GM19238 (cell line): ENCODE results near the gene TUBB.
"Not testable (repeated sequence)": the region's sequence is repeated elsewhere in the genome, so short reads cannot be mapped to it uniquely, and the experiment has no call there.

Experiments
- DNase-seq: peaks from one replicate; pipeline ENCODE4 v3.0.0; 2011; ENCODE audit warnings: low spot score; ENCODE audit not compliant: insufficient read length

The TUBB gene

GRCh38 chr6:30759575-30760239 lies 39.6 kb downstream of the TUBB start:
- no peak for DNase-seq

GRCh38 chr6:30760549-30760948 lies 40.4 kb downstream of the TUBB start:
- no peak for DNase-seq

- no peak for DNase-seq
Observed at GRCh38 chr6:30761791-30762429, 41.8 kb downstream of the TUBB start.

DNA sequence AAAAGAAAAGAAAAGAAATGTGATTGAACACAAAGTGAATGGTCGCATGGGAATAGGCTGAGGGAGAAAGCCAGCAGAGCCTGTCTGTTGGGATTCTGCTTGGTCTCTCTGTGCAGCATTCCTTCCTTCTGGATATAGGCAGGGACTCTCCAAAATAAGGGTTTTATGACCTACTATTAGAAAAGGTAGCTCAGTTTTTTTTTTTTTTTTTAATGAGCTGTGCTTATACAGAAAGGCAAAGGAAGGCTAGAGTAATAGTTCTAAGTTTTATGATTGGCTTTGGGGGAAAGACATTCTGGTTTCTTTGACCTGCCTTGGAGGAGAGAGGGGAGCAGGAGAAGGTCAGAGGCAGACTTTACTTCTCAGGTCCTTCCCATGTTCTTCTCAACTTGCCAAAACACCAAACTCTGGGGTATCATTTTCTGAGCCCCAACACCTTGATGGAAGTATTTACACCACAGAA lies 43.0 kb downstream of the TUBB start:
- DNase-seq = no peak

GRCh38 chr6:30763618-30764489 lies 43.7 kb downstream of the TUBB start:
- peak; percentile 54 for DNase-seq

- DNase-seq = not testable (repeated sequence)
Observed at GRCh38 chr6:30764490-30765043, 44.4 kb downstream of the TUBB start.

DNA sequence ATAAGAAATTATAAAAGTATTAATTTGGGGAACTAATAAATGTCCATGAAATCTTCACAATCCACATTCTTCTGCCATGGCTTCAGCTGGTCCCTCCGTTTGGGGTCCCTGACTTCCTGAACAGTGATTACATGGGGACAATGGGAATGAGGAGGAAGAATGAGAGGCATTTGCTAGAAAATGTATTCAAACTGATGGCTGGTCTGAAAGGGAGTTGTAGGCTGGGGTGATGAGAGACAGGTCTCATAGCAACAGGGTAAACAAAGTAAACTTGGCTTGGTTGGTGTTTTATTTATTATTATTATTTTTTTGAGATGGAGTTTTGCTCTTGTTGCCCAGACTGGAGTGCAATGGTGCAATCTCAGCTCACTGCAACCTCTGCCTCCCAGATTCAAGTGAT lies 45.3 kb downstream of the TUBB start:
- DNase-seq = not testable (repeated sequence)

DNA sequence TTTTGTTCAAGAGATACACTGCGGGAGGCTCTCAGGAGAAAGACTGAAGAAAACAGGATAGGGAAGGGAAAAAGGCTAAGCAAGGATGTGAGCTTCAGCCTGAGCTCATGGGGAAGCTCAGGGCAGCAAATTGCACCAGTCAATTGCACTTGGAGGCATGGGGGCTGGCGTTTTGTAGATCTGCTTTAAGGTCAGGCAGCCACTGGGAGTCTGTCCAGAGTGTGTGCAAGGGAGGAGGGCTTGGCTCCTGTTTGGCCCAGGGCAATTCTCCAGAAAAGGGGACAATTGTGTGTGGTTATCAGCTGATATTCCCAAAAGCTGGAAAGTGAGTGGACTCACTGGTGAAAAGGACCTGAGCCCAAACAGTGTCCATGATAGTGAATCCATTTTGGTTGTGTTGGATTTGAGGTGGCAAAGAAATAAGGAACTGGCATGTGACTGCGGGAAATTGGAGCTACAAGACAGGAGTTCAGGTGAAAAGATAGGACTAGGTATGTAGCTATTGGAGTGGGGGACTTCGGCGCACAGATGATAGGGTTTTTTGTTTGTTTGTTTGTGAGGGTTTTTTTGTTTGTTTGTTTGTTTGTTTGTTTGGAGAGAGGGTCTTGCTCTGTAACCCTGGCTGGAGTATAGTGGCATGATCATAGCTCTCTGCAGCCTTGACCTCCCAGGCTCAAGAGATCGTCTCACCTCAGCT lies 46.5 kb downstream of the TUBB start:
- no peak for DNase-seq

DNA sequence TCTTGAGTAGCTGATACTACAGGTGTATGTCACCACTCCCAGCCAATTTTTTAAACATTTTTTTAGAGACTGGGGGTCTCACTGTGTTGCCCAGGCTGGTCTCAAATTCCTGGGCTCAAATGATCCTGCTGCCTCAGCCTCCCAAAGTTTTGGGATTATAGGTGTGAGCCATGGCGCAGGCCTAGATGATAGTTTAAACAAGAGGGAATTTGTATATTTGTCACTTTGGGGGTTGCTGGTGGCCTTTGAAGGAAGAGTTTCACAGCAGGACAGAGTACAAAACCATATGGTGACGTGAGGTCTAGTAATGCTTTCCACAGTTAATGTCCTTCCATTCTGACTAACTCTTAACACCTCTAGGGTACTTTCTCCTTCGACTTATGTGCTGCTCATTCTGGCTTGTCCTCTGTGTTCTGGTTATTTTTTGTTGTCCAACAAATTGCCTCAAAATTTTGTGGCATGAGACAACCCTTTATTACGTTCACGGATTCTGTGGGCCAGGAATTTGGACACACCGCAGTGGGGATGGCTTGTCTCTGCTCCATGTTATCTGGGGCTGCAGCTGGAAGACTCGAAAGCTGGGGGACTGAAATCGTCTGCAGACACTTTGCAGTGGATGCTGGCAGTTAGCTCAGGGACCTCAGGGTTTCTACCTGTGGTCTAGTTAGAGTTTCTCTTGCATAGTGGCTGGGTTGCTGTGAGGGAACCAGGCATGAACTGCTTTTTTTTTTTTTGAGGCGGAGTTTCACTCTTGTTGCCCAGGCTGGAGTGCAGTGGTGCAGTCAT lies 47.2 kb downstream of the TUBB start:
- peak; percentile 60 for DNase-seq

GRCh38 chr6:30767944-30768301 lies 47.8 kb downstream of the TUBB start:
- no peak for DNase-seq

- DNase-seq = no peak
Observed at GRCh38 chr6:30768634-30769087, 48.5 kb downstream of the TUBB start.

GRCh38 chr6:30769088-30769852 lies 49.1 kb downstream of the TUBB start:
- DNase-seq = no peak

DNA sequence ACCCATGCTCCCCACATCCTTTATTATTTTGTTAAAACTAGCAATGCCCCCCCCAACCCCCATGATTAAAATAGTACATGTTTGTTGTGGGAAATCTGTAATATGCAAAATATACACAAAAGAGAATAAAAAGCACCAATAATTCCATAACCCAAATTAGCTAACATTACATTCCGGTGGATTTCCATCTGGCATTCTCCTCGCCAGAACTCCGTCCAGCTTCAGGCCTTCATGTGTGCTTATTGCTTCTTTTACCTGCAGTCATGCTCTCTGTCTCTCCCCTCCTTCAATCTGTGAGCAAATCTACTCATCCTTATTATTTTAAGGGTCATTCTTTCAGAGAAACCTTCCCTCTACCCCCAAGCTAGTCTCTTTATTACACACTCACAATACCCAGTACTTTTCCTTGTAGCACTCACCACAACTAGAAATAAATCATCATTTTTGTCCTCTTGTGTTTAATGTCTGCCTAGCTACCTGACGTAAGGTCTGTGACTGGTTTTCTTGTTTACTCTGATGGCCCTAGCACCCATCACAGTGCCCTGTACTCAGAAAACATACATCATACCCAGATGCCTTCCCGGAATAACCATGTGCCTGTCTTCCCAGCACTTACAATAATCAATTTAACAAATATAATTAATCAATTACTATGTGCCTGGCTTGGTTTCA lies 49.8 kb downstream of the TUBB start:
- no peak for DNase-seq

GRCh38 chr6:30770592-30770991 lies 50.4 kb downstream of the TUBB start:
- DNase-seq = no peak

- no peak for DNase-seq
Observed at GRCh38 chr6:30774701-30775100, 54.5 kb downstream of the TUBB start.
